Stromal cell of bone marrow (primary cell): Measurements from ENCODE around the gene ITCH.
"Not testable (repeated sequence)": the region's sequence is repeated elsewhere in the genome, so short reads cannot be mapped to it uniquely, and the experiment has no call there.

ENCODE experiments used
- DNase-seq: peaks from one replicate; pipeline ENCODE4 v3.0.0-alpha.2; 2012; ENCODE audit warnings: low read depth

ITCH gene

GRCh38 chr20:34420146-34420545, 57.1 kb downstream of the ITCH start:
- DNase-seq: no peak

GRCh38 chr20:34420975-34421374, 57.9 kb downstream of the ITCH start:
- no peak for DNase-seq

GRCh38 chr20:34421766-34422466, 58.8 kb downstream of the ITCH start:
- DNase-seq: no peak

- DNase-seq: not testable (repeated sequence)
Observed at GRCh38 chr20:34425032-34425690, 62.1 kb downstream of the ITCH start.

- DNase-seq: no peak
Observed at GRCh38 chr20:34426026-34426425, 63.0 kb downstream of the ITCH start.

GRCh38 chr20:34427331-34427730, 64.3 kb downstream of the ITCH start:
- DNase-seq: no peak

GRCh38 chr20:34427784-34428183, 64.7 kb downstream of the ITCH start:
- DNase-seq: no peak

GRCh38 chr20:34431168-34431567, 68.1 kb downstream of the ITCH start:
- no peak for DNase-seq

- not testable (repeated sequence) for DNase-seq
Observed at GRCh38 chr20:34432663-34433062, 69.6 kb downstream of the ITCH start.

GRCh38 chr20:34433391-34433790, 70.3 kb downstream of the ITCH start:
- no peak for DNase-seq

- no peak for DNase-seq
Observed at GRCh38 chr20:34435589-34435988, 72.5 kb downstream of the ITCH start.

GRCh38 chr20:34437330-34437986, 74.4 kb downstream of the ITCH start:
- DNase-seq: no peak

- no peak for DNase-seq
Observed at GRCh38 chr20:34439168-34439567, 76.1 kb downstream of the ITCH start.

- DNase-seq: not testable (repeated sequence)
Observed at GRCh38 chr20:34441423-34441822, 78.3 kb downstream of the ITCH start.

GRCh38 chr20:34443546-34443945, 80.5 kb downstream of the ITCH start:
- no peak for DNase-seq

- DNase-seq: no peak
Observed at GRCh38 chr20:34445177-34446065, 82.3 kb downstream of the ITCH start.

GRCh38 chr20:34448517-34448916, 85.4 kb downstream of the ITCH start:
- DNase-seq: no peak

GRCh38 chr20:34449674-34450592, 86.9 kb downstream of the ITCH start:
- DNase-seq: no peak

- DNase-seq: no peak
Observed at GRCh38 chr20:34452281-34452982, 89.4 kb downstream of the ITCH start.

GRCh38 chr20:34458631-34459030, 95.6 kb downstream of the ITCH start:
- no peak for DNase-seq
